ENCODE data around the gene CISH.

CISH gene

DNA sequence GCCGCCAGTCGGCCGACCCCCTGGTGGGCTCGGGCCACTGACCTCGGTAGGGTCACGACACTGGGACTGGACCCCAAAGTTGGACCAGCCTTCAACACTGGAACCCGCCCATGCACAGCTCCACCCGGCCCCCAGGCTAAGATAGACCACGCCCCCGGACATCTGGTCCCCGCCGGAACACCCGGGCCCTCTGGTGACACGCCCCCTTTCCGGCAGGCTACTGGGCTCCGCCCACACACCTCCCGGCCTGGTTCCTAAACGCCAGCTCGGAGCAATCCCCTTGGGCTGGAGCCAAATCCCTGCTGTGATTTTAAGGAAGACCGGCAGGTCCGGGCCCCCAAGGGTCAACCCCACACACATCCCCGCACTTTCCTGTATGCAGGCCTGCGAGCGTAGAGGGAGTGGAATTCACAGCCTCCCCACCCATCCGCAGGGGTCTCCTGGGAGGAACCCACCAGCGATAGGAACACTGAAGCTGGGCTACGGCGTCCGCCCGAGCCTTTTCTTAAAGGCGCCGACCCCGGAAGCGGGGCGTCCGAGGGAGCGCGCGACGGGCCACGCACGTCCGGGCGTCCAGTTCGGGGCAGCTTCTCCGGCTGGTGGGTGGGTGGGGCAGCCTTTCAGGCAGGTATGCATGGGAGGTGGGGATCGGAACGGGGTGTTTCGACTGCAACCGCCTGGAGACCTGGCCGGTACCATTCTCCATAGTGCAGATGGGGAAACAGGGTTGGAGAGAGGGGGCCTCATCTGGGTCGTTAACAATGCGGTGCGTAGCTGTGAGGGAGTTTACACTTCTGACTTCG lies 42.4 kb downstream of the CISH start, which contains the start of gene HEMK1:
Gene HEMK1, plus strand, starts transcription at position 576 of the 803 bp plus-strand sequence. CDS start 1,583 bp downstream, outside the sequence.
- DNase-seq = peak; percentile 85

DNA sequence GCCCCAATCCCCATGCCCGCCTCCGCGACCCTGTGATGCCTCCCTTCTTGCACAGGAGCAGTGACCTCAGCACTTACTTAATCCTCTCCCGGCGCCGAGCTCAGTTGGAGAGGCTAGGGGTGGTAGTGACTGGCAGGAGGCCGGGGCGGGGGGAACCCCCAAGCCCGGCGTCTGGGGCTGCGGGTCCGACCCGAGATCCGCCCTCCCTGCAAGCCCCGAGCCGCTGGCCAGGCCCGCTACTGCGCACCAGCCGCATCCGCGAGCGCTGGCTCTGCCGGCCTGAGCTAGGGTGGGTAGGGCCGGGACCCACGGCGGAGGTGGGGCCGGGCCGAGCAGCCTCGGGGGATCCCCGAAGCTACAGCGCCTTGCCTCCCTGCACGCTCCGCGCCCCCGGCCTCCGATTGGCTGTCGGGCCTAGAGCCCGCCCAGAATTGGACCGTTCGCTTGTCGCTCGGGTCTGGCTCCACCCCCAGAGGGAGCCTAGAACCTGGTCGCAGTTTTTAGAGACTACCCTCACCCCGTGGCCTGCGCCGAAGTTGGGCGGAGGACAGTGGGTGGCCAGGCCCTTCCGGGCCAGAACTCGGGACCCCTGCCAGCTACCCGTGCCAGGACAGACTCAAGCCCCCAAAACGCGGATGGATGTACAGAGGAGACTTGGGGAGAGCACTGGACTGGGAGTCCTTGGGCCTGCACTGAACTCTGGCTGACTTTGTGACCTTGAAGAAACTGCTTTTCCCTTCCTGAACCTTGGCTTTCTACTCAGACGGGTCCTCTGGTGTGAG lies 44.0 kb downstream of the CISH start, which contains the start of gene C3orf18:
Gene C3orf18, minus strand, starts transcription at position 362 of the 782 bp plus-strand sequence. CDS start 2,048 bp downstream, outside the sequence.
- DNase-seq = peak; percentile 23

DNA sequence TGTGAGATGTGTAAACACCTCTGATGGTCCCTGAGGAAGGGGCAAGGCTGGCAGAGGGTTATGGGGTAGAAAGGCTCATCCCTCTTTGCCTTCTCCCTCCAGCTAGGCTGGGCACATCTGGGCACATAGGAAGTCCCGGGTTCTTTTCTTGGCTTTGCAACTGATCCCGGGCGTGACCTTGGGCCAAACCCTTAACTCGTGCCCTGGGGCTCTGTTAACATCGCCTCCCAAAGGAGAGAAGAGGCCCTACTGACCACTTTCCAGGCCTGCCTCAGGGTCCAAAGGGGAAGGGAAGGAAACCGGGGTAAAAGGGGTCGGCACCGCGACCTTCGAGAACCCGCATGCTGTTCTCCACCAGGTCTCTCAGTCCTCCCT lies 44.6 kb downstream of the CISH start:
- DNase-seq = no peak

DNA sequence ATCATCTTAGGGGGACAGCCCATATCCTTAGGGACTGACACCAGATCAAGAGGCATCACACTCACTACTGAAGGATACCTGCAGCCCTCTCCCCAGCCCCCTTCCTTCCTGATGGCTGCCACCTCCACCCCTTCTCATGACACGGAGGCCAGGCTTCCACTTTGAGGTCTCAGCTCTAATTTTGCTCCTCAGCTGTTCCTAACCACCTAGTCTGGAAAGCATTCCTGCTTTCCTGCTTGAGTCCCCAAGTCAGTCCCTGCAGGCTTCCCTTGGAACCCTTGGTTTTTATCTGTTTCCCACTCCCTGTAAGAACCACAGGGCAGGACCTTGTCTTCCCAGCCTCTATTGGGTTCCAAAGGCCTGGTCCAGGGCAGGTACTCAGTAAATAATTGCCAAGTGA lies 47.3 kb downstream of the CISH start:
- DNase-seq = no peak

DNA sequence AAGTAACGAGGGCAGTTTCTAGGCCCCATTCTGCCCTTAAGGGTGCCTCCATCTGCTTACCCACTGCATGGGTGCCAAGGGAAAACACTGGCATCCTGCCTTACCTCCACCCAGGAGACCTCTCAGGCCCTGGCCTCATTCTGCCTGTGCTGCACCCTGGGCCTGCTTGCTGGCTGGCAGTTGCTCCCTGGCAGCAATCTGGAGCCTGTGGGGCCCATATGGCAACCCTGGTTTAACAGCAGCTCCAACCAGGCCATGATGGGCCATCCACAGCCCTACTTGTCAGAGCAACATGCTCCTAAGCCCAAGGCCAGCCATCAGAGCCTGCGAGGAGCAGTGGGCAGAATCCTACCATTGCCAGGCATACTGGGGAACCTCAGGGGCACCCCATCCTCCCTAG lies 47.7 kb downstream of the CISH start:
- no peak for DNase-seq

DNA sequence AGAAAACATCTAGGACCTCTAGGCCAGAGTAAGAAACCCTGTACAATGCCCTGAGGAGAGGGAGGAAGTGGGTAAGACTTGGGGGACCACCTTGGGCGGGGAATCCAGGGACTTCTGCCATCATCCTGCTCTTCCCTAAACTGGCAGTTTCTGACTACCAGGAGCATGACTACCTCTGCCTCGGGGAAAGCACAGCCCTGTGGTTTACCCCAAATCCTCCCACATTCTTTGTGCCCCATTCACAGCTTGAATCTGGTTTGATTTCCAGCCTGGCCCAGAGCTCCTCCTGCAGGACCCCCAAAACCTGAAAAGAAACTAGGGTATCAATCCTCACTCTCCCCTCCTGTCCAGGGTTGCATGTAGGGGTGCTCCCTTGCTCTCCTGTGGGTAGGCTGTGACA lies 48.7 kb downstream of the CISH start:
- DNase-seq = no peak

DNA sequence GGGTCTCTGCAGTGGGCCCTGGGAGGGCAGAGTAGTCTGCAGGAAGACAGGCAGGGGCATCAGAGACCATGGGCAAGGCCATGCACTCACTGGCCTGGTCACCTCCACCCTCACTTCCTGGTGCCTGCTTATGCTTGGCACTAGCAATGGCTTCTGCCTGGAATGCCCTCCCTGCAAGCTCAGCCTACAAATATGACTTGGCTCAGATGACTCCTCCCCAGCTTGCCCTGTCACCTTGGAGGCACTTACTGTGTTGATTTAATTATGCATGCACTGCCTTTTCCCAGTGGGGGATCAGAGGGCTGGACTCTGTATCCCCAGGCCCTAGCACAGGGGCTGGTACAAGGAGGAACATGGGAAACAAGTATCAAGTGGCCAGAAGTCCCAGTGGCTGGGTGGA lies 51.9 kb downstream of the CISH start:
- DNase-seq = peak; percentile 13

DNA sequence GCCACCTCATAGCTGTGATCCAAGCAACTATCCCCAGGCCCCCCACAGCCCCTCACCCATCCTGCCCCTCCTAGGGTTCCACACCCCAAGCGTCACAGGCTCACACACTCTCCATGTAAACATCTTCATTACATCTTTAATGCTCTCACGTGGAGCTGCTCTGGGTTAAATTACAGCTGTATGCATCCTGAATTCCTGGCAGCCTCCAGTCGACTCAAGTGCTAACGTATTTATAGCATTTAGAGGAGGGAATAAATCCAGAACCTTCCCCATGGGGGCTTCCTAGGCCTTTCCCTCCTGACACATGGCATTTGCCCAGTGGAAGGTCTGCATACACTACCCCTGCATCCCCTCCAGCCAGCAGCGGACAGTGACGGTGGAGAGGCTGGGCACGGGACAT lies 53.7 kb downstream of the CISH start:
- no peak for DNase-seq

DNA sequence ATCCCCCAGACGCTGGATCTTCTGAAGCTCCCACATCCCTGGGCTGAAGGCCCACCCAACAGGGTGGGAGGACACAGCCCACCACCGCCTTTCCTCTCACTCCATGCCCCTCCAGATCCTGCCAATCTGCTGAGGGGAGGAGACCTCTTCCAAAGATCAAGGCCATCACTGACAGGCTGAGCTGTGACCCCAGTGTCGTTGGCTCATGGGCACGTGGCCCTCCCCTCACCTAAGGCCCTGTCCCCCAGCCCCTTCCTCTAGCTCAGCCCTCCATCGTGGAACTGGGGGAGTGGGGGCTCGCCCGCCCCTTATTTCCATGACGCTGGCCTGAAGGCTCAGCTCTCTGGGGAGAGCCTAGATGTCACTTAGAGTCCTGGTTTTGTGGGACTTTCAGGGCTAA lies 54.5 kb downstream of the CISH start:
- no peak for DNase-seq
